NB4 (cell line): ENCODE measurements around the gene GLRX3.

Experiments used
- DNase-seq: peaks from one replicate; pipeline ENCODE4 v3.0.0; 2010; ENCODE audit warnings: low read depth
- H3K4me3 ChIP-seq: one replicate; pipeline ENCODE4 v1.5.1; 2011; ENCODE audit warnings: mild to moderate bottlenecking, low read depth, low read length, moderate library complexity
- MYC ChIP-seq: IDR thresholded peaks from 2 replicates; pipeline ENCODE4 v1.6.1; 2011; ENCODE audit warnings: low read depth, low read length
- POLR2A ChIP-seq: IDR thresholded peaks from 2 replicates; pipeline ENCODE4 v1.6.1; 2011; ENCODE audit warnings: mild to moderate bottlenecking; ENCODE audit not compliant: insufficient read length; ENCODE audit errors: extremely low read depth
- TF ChIP-seq, protein P1 (sequence below): IDR thresholded peaks from 2 replicates; pipeline ENCODE4 v1.6.1; 2011; ENCODE audit warnings: low read depth, low read length
- TF ChIP-seq, protein P2 (sequence below): IDR thresholded peaks from one replicate; pipeline ENCODE4 v1.5.1; 2012; ENCODE audit warnings: low read depth, low read length

Gene GLRX3

DNA sequence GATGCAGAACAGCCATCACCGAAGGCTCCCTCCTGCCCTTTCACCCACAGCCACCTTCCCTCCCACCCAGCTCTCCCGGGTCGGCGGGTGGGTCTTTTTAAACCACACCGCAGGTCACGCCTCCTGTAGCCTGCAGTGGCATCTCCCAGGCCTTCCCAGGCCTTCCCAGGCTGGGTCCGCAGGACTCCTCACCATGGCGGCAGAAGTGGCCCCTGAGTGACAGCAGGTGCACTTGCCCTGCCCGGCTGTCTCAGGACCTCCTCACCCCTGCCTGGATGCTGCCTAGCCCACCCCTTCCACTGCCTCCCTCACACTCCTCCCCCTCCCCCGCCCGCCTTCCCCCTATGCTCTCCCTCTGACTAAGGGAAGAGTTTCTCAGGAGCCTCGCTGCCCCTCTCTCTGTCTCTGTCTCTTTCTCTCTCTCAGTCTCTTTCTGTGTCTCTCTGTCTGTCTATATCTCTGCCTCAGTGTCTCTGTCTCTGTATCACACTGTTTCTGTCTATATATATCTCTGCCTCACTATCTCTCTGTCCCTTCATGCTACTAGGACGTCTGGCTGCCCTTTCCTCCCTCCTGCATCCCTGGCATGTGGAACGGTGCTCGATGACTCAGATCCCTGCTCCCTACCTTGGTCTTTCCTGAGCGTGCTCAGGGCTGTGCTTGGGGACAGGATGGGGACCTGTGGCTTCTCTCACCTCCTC lies 57.5 kb downstream of the GLRX3 start:
- DNase-seq = no peak
- H3K4me3 ChIP-seq = no peak overlapping the region
- TF ChIP-seq, protein P1, sequence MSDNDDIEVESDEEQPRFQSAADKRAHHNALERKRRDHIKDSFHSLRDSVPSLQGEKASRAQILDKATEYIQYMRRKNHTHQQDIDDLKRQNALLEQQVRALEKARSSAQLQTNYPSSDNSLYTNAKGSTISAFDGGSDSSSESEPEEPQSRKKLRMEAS = no peak
- TF ChIP-seq POLR2A (no peak), MYC (no peak)
- TF ChIP-seq, protein P2, sequence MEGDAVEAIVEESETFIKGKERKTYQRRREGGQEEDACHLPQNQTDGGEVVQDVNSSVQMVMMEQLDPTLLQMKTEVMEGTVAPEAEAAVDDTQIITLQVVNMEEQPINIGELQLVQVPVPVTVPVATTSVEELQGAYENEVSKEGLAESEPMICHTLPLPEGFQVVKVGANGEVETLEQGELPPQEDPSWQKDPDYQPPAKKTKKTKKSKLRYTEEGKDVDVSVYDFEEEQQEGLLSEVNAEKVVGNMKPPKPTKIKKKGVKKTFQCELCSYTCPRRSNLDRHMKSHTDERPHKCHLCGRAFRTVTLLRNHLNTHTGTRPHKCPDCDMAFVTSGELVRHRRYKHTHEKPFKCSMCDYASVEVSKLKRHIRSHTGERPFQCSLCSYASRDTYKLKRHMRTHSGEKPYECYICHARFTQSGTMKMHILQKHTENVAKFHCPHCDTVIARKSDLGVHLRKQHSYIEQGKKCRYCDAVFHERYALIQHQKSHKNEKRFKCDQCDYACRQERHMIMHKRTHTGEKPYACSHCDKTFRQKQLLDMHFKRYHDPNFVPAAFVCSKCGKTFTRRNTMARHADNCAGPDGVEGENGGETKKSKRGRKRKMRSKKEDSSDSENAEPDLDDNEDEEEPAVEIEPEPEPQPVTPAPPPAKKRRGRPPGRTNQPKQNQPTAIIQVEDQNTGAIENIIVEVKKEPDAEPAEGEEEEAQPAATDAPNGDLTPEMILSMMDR = no peak

DNA sequence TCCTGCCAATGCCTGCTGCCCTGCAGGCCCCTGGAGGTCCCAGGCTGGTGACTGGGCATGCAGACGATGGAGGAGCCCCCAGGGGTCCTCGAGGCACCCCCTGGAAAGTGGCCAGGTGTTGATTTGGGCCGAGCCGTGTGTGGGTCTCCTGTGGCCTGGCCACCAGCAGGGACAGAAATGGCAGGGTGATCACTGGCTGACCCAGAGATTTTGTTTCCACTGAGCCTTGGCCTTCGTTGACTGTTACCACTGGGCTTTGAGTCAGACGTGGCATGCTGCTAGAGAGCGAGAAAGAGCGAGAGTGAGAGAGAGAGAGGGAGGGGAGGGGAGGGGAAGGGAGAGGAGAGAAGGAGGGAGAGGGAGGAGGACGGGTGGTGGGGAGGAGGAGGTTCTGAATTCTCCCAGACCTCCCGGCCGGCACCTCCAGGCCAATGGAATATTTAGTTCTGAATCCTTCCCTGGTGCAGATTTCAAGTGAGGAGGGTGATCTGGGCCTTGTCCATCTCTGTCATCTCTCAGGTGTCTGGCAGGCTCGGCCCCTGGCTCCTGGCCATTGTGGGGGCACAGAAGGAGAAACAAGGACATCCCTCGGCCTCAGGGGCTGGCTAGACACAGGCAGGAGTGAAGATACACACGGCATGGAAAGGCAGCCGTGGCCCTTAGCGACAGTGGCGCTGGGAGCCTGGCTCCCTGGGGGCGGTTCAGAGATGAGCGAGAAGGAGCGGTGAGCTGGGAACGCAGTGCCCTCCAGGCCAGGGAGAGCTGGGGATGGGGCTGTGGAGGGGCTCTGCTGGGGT lies 58.2 kb downstream of the GLRX3 start:
- TF ChIP-seq, protein P1 = no peak
- TF ChIP-seq MYC (no peak), POLR2A (no peak)
- TF ChIP-seq, protein P2 = no peak
- no peak overlapping the region for H3K4me3 ChIP-seq
- no peak for DNase-seq

DNA sequence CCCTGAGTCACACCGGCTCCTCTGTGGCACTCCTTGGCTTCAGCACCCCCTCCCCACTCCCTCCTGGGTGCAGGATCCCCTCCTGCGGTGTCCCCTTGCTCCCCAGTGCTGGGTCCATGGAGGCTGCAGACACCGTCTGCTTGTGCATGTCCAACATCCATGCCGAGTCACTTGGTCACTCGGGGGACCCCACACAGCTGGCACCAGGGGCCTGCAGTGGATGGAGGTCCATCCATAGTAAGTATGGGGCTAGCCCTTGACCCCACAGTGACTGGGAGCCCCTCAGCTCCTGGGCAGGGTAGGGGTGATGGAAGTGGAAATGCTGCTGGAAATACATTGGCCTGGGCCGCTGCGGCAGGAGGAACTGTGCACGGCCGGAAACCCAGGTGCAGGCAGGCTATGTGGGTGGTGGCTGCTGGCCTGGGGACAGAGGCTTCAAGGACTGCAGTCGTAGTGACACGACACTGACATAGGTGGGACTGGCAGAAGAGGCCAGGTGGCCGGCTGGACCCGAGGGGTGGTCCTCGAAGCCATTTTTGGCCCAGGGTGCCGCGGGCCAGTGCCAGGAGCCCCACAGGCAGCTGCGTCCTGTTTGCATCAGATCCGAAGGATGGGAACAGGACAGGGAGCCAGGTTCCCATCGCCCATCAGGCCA lies 58.9 kb downstream of the GLRX3 start:
- no peak for DNase-seq
- H3K4me3 ChIP-seq = no peak overlapping the region
- TF ChIP-seq MYC (no peak), POLR2A (no peak)
- TF ChIP-seq, protein P1 = no peak
- TF ChIP-seq, protein P2 = no peak

DNA sequence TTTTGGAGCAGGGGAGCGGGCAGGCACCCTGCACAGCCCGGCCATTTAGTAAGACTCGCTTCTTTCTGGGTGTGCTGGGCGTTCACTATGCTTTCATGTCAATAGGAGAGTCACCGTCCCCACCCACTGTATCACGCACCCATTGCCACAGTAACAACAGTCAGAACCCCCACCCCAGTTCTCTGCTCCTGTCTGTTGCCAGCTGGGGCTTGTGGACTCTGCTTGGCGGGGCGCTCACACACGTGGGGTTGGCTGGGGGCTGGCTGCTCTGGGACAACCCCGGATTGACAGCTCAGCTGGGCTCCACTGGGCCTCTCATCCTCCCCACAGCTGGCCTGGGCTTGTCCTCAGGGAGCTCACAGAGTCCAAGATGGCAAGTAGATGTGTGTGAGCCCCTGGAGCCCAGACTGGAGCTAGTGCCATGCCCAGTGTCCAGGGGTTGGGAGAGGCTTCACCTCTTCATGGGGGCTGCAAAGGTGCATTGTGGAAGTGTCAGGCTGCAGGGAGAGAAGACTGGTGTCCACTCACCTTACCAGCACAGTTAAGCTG lies 59.6 kb downstream of the GLRX3 start:
- no peak for DNase-seq
- H3K4me3 ChIP-seq = no peak overlapping the region
- TF ChIP-seq, protein P1 = no peak
- TF ChIP-seq MYC (no peak), POLR2A (no peak)
- TF ChIP-seq, protein P2 = no peak
